Psoas muscle (tissue), 8 donors: ENCODE measurements around the gene HORMAD1. TPM values are rescaled to one million over a fixed set of nuclear protein-coding genes. Genes with fewer than 3 reads are reported as not detected.

Experiments
- ATAC-seq, 4 donors: fragments of 200-7000 bp; cut with Tn5 transposase; one replicate each; pipeline ENCODE4 v1.9.1; 2020; ENCODE audit warnings: moderate library complexity in 3 of 4, mild to moderate bottlenecking in 2 of 4
- DNase-seq, 2 donors: peaks; one replicate each; pipeline ENCODE4 v3.0.0-alpha.2; 2020
- H3K27ac ChIP-seq: fragments of 200-600 bp; one replicate; pipeline ENCODE4 v1.8.0; 2022
- H3K27me3 ChIP-seq, 3 donors: fragments of 200-600 bp in 1 of 3; one replicate each; pipeline versions ENCODE4 v1.6.1 to v1.8.0; 2013 to 2022; ENCODE audit warnings: low read length in 2 of 3, mild to moderate bottlenecking in 2 of 3, moderate library complexity in 1 of 3; ENCODE audit not compliant: insufficient read depth in 3 of 3
- H3K36me3 ChIP-seq, 2 donors: fragments of 200-600 bp in 1 of 2; one replicate each; pipeline versions ENCODE4 v1.6.1 to v1.8.0; 2013 to 2022; ENCODE audit warnings: low read depth in 1 of 2, mild to moderate bottlenecking in 1 of 2, moderate library complexity in 1 of 2; ENCODE audit not compliant: insufficient read depth in 1 of 2
- H3K4me1 ChIP-seq: fragments of 200-600 bp; one replicate; pipeline ENCODE4 v1.8.0; 2022
- H3K4me3 ChIP-seq: fragments of 200-600 bp; one replicate; pipeline ENCODE4 v1.8.0; 2022; ENCODE audit warnings: mild to moderate bottlenecking
- H3K9me3 ChIP-seq: fragments of 200-600 bp; one replicate; pipeline ENCODE4 v1.8.0; 2022
- WGBS, 3 donors: extraction: QIAGEN DNeasy Blood & Tissue Kit; methylation state at CpG; one replicate each; pipeline versions ENCODE4 v1.1.6 to v1.1.7; 2013; 5-methylcytosine and 5-hydroxymethylcytosine counted together
- intact Hi-C, 2 donors: fragments of 100-400 bp; cut with DNase I; formaldehyde crosslinking; loops; one replicate each; pipeline versions ENCODE4 v1.11.0 to v1.14.2; 2022
- polyA plus RNA-seq, 3 donors: library from polyadenylated mRNA; stranded (reverse); fragments of 200-250 nt; gene quantifications; one replicate each; pipeline ENCODE4 v1.2.3, GENCODE V29; 2013
- total RNA-seq, 4 donors: library from RNA; stranded (reverse); fragmentation: NEBNext Ultra II Directional in 2 of 4; extraction: Animal tissue kit (Norgen Biotek cat#: 25700) in 2 of 4; gene quantifications; one replicate each; pipeline versions ENCODE4 v1.2.1 to v1.2.4, GENCODE V29; 2021 to 2023
- TF ChIP-seq, protein P1 (sequence below): fragments of 200-600 bp; IDR thresholded peaks from one replicate; pipeline ENCODE4 v1.8.0; 2022; ENCODE audit warnings: antibody characterized with exemption
- donor health status: healthy with polysubstance abuse.
- donor health status: DM: no; HTN: no; CAD: no; lungs with moderate emphysema.
- donor health status: Bipolar disorder and iron deficiency.
- donor health status: healthy.
- donor health status: DM: yes; HTN: yes; CAD: no.
- donor health status: DM: no; HTN: no; CAD: no.
- donor health status: DM: no; HTN: no; CAD: no.
- donor health status: DM: yes; HTN: yes; CAD: no.

Gene HORMAD1
- total and polyA plus RNA-seq, 7 donors, result 0.48 TPM; not detected in 6

DNA sequence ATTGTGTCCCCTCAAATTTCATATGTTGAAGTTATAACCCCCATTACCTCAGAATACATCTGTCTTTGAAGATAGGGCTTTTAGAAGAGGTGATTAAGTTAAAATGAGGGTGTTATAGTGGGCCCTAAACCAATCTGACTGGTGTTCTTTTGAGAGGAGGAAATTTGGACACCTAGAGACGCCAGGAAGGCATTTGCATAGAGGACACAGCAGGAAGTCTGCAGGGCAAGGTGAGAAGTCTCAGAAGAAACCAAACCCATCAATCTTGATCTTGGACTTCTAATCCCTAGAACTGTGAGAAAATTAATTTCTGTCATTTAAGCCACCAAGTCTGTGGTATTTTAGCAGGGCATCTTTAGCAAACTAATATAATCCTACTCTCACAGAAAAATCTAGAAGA is 36.8 kb downstream of the HORMAD1 start:
- Histone ChIP-seq H3K27me3 (no peaks in the 10 kb centered on the region), H3K36me3 (peaks cover 0 to 59% of the 10 kb centered on the region in 2 donors), H3K27ac (no peak overlapping the region), H3K9me3 (no peaks in the 10 kb centered on the region), H3K4me1 (peaks cover 4% of the 10 kb centered on the region), H3K4me3 (no peak overlapping the region)
- TF ChIP-seq, protein P1, sequence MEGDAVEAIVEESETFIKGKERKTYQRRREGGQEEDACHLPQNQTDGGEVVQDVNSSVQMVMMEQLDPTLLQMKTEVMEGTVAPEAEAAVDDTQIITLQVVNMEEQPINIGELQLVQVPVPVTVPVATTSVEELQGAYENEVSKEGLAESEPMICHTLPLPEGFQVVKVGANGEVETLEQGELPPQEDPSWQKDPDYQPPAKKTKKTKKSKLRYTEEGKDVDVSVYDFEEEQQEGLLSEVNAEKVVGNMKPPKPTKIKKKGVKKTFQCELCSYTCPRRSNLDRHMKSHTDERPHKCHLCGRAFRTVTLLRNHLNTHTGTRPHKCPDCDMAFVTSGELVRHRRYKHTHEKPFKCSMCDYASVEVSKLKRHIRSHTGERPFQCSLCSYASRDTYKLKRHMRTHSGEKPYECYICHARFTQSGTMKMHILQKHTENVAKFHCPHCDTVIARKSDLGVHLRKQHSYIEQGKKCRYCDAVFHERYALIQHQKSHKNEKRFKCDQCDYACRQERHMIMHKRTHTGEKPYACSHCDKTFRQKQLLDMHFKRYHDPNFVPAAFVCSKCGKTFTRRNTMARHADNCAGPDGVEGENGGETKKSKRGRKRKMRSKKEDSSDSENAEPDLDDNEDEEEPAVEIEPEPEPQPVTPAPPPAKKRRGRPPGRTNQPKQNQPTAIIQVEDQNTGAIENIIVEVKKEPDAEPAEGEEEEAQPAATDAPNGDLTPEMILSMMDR, result no peak
- 69 to 79% (median 73%) methylated on average over 1 of the region's 1 CpG for WGBS, 3 donors
- ATAC-seq (no peak), DNase-seq (no peak)
- intact Hi-C loops, result no loop called here

- no peaks in the 10 kb centered on the region for H3K9me3 ChIP-seq
- H3K4me1 ChIP-seq, result no peaks in the 10 kb centered on the region
- TF ChIP-seq, protein P1, result no peak
- ATAC-seq, result no peak
- H3K27me3 ChIP-seq, result no peaks in the 10 kb centered on the region
- H3K36me3 ChIP-seq, result peaks cover 0 to 44% of the 10 kb centered on the region in 2 donors
- DNase-seq, result no peak
- H3K4me3 ChIP-seq, result no peak overlapping the region
- WGBS, 3 donors, result 96 to 100% (median 97%) methylated on average over 1 of the region's 1 CpG
- H3K27ac ChIP-seq, result no peak overlapping the region
- intact Hi-C loops, result no loop called here
Measured at GRCh38 chr1:150678988-150679387, 41.7 kb downstream of the HORMAD1 start.

GRCh38 chr1:150674881-150675280 is 45.8 kb downstream of the HORMAD1 start:
- Histone ChIP-seq H3K9me3 (no peaks in the 10 kb centered on the region), H3K27me3 (no peaks in the 10 kb centered on the region), H3K36me3 (peaks cover 0 to 31% of the 10 kb centered on the region in 2 donors), H3K27ac (no peak overlapping the region), H3K4me3 (no peak overlapping the region), H3K4me1 (no peaks in the 10 kb centered on the region)
- 91 to 93% (median 91%) methylated on average over 4 of the region's 4 CpGs for WGBS, 3 donors
- DNase-seq (no peak), ATAC-seq (no peak)
- intact Hi-C loops, result no loop called here
- TF ChIP-seq, protein P1, result no peak

- WGBS, 3 donors, result 87 to 96% (median 92%) methylated on average over 7 of the region's 7 CpGs
- no peak overlapping the region for H3K27ac ChIP-seq
- H3K9me3 ChIP-seq, result no peaks in the 10 kb centered on the region
- TF ChIP-seq, protein P1, result no peak
- intact Hi-C loops, result no loop called here
- H3K36me3 ChIP-seq, result peaks cover 5 to 54% of the 10 kb centered on the region in 2 donors
- ATAC-seq, result no peak
- no peak overlapping the region for H3K4me3 ChIP-seq
- H3K4me1 ChIP-seq, result peaks cover 4% of the 10 kb centered on the region
- no peak for DNase-seq
- no peaks in the 10 kb centered on the region for H3K27me3 ChIP-seq
Measured at GRCh38 chr1:150663321-150663720, 57.4 kb downstream of the HORMAD1 start.

- Histone ChIP-seq H3K27ac (no peak overlapping the region), H3K9me3 (no peaks in the 10 kb centered on the region), H3K27me3 (no peaks in the 10 kb centered on the region), H3K4me1 (peaks cover 4% of the 10 kb centered on the region), H3K36me3 (peaks cover 5 to 59% of the 10 kb centered on the region in 2 donors), H3K4me3 (no peak overlapping the region)
- DNase-seq (no peak), ATAC-seq (no peak)
- intact Hi-C loops, result no loop called here
- 96 to 98% (median 98%) methylated on average over 9 of the region's 9 CpGs for WGBS, 3 donors
- TF ChIP-seq, protein P1, result no peak
Measured at GRCh38 chr1:150662811-150663210, 57.9 kb downstream of the HORMAD1 start.
